H9 (cell line): ENCODE results near the gene LMNTD1. TPM values are rescaled to one million over a fixed set of nuclear protein-coding genes. Genes with fewer than 3 reads are reported as not detected.

Experiments
- DNase-seq: peaks from one replicate; pipeline ENCODE4 v3.0.0-alpha.2; 2017
- H2AFZ ChIP-seq: one replicate; pipeline ENCODE4 v1.6.1; 2013; ENCODE audit warnings: mild to moderate bottlenecking, low read length, control low read depth, moderate library complexity
- H2AK5ac ChIP-seq: 2 replicates; pipeline ENCODE4 v1.6.1; 2013; ENCODE audit warnings: low read length, control low read depth, mixed read lengths; ENCODE audit not compliant: insufficient read length
- H2BK120ac ChIP-seq: one replicate; pipeline ENCODE4 v1.6.1; 2013; ENCODE audit warnings: low read depth, mild to moderate bottlenecking, low read length, control low read depth, inconsistent platforms; ENCODE audit not compliant: poor library complexity, severe bottlenecking
- H2BK12ac ChIP-seq: 2 replicates; pipeline ENCODE4 v1.6.1; 2013; ENCODE audit warnings: low read length, control low read depth, mixed read lengths, low read depth; ENCODE audit not compliant: insufficient read length
- H2BK15ac ChIP-seq: 2 replicates; pipeline ENCODE4 v1.6.1; 2013; ENCODE audit warnings: low read depth, low read length, control low read depth
- H2BK20ac ChIP-seq: one replicate; pipeline ENCODE4 v1.6.1; 2013; ENCODE audit warnings: low read depth, mild to moderate bottlenecking, low read length, control low read depth, inconsistent platforms; ENCODE audit not compliant: poor library complexity, severe bottlenecking
- H2BK5ac ChIP-seq: 2 replicates; pipeline ENCODE4 v1.6.1; 2013; ENCODE audit warnings: low read length, control low read depth, mixed read lengths; ENCODE audit not compliant: insufficient read length
- H3K14ac ChIP-seq: 2 replicates; pipeline ENCODE4 v1.6.1; 2013; ENCODE audit warnings: low read length, control low read depth; ENCODE audit not compliant: insufficient read depth
- H3K18ac ChIP-seq: 2 replicates; pipeline ENCODE4 v1.6.1; 2013; ENCODE audit warnings: low read depth, mild to moderate bottlenecking, mixed read lengths, low read length, control low read depth; ENCODE audit not compliant: insufficient read length
- H3K23ac ChIP-seq: 2 replicates; pipeline ENCODE4 v1.6.1; 2013; ENCODE audit warnings: low read length, control low read depth, mixed read lengths, low read depth; ENCODE audit not compliant: insufficient read length
- H3K23me2 ChIP-seq: 2 replicates; pipeline ENCODE4 v1.6.1; 2013; ENCODE audit warnings: low read depth, mild to moderate bottlenecking, mixed read lengths, low read length, control low read depth; ENCODE audit not compliant: insufficient read length, poor library complexity, severe bottlenecking
- H3K27ac ChIP-seq: 2 replicates; pipeline ENCODE4 v1.5.1; 2013; ENCODE audit warnings: low read length, control low read depth, mixed read lengths, low read depth; ENCODE audit not compliant: insufficient read length
- H3K27me3 ChIP-seq: 2 replicates; pipeline ENCODE4 v1.6.1; 2013; ENCODE audit warnings: low read length, control low read depth, inconsistent platforms; ENCODE audit not compliant: insufficient read depth
- H3K4ac ChIP-seq: 2 replicates; pipeline ENCODE4 v1.6.1; 2013; ENCODE audit warnings: low read depth, mild to moderate bottlenecking, control low read depth, inconsistent platforms, low read length, moderate library complexity
- H3K4me1 ChIP-seq: 2 replicates; pipeline ENCODE4 v1.6.1; 2013; ENCODE audit warnings: low read length, control low read depth, inconsistent platforms; ENCODE audit not compliant: insufficient read depth
- H3K4me2 ChIP-seq: 2 replicates; pipeline ENCODE4 v1.6.1; 2013; ENCODE audit warnings: low read length, control low read depth, mixed read lengths; ENCODE audit not compliant: insufficient read length, insufficient read depth
- H3K56ac ChIP-seq: 2 replicates; pipeline ENCODE4 v1.6.1; 2013; ENCODE audit warnings: low read depth, mild to moderate bottlenecking, mixed read lengths, low read length, control low read depth; ENCODE audit not compliant: insufficient read length
- H3K79me1 ChIP-seq: 2 replicates; pipeline ENCODE4 v1.6.1; 2013; ENCODE audit warnings: low read depth, mild to moderate bottlenecking, moderate library complexity, low read length, control low read depth, inconsistent platforms; ENCODE audit not compliant: insufficient read depth, poor library complexity, severe bottlenecking
- H3K79me2 ChIP-seq: 2 replicates; pipeline ENCODE4 v1.6.1; 2013; ENCODE audit warnings: low read length, control low read depth, inconsistent platforms; ENCODE audit not compliant: insufficient read depth
- H3K9ac ChIP-seq: 2 replicates; pipeline ENCODE4 v1.6.1; 2013; ENCODE audit warnings: low read length, control low read depth, mixed read lengths; ENCODE audit not compliant: insufficient read length; ENCODE audit errors: extremely low read depth
- H3K9me3 ChIP-seq: one replicate; pipeline ENCODE4 v1.6.1; 2013; ENCODE audit warnings: low read depth, low read length, inconsistent platforms; ENCODE audit not compliant: control insufficient read depth
- H3T11ph ChIP-seq: one replicate; pipeline ENCODE4 v1.6.1; 2013; ENCODE audit warnings: mild to moderate bottlenecking, low read length, control low read depth, inconsistent platforms
- H4K20me1 ChIP-seq: one replicate; pipeline ENCODE4 v1.6.1; 2013; ENCODE audit not compliant: control insufficient read depth, insufficient read length, insufficient read depth
- H4K5ac ChIP-seq: 2 replicates; pipeline ENCODE4 v1.6.1; 2013; ENCODE audit warnings: low read depth, mild to moderate bottlenecking, mixed read lengths, low read length, control low read depth; ENCODE audit not compliant: insufficient read length
- H4K8ac ChIP-seq: replicated peaks from 2 replicates; pipeline ENCODE4 v1.6.1; 2013; ENCODE audit warnings: low read length, control low read depth, mixed read lengths, low read depth; ENCODE audit not compliant: insufficient read length
- H4K91ac ChIP-seq: 2 replicates; pipeline ENCODE4 v1.6.1; 2013; ENCODE audit warnings: low read depth, mild to moderate bottlenecking, moderate library complexity, mixed read lengths, low read length, control low read depth; ENCODE audit not compliant: insufficient read length
- H3K27ac Mint-ChIP-seq, 3 experiments: 2 replicates in 2 of 3; 3 replicates in 1 of 3; pipeline ENCODE4 v1.8.0; 2020 to 2021; ENCODE audit warnings: mixed read lengths in 3 of 3, mild to moderate bottlenecking in 1 of 3, moderate library complexity in 1 of 3
- H3K27me3 Mint-ChIP-seq: 2 replicates; pipeline ENCODE4 v1.8.0; 2021; ENCODE audit warnings: low read depth, mild to moderate bottlenecking, moderate library complexity, mixed read lengths
- H3K36me3 Mint-ChIP-seq, 3 experiments: 2 replicates in 2 of 3; 3 replicates in 1 of 3; pipeline ENCODE4 v1.8.0; 2020 to 2021; ENCODE audit warnings: low read depth in 3 of 3, mixed read lengths in 3 of 3; ENCODE audit not compliant: insufficient read depth in 1 of 3
- H3K4me1 Mint-ChIP-seq, 2 experiments: 2 replicates each; pipeline ENCODE4 v1.8.0; 2020; ENCODE audit warnings: mixed read lengths in 2 of 2
- H3K4me3 Mint-ChIP-seq, 2 experiments: 2 replicates in 1 of 2; 3 replicates in 1 of 2; pipeline ENCODE4 v1.8.0; 2020 to 2021; ENCODE audit warnings: mild to moderate bottlenecking in 2 of 2, mixed read lengths in 2 of 2, moderate library complexity in 1 of 2
- H3K9me3 Mint-ChIP-seq, 2 experiments: 2 replicates in 1 of 2; 3 replicates in 1 of 2; pipeline ENCODE4 v1.8.0; 2020; ENCODE audit warnings: mild to moderate bottlenecking in 2 of 2, mixed read lengths in 2 of 2, moderate library complexity in 1 of 2
- total RNA-seq: library from RNA; stranded (reverse); gene quantifications from 2 replicates; pipeline ENCODE4 v1.2.1, GENCODE V29; 2021
- TF ChIP-seq, protein P1 (sequence below): fragments of 200-600 bp; sonication (generic); conservative IDR thresholded peaks from 3 replicates; pipeline ENCODE4 v1.8.0; 2021; ENCODE audit warnings: antibody characterized with exemption, mild to moderate bottlenecking

Gene LMNTD1
- total RNA-seq, 1 experiment from 2014 or later: not detected

DNA sequence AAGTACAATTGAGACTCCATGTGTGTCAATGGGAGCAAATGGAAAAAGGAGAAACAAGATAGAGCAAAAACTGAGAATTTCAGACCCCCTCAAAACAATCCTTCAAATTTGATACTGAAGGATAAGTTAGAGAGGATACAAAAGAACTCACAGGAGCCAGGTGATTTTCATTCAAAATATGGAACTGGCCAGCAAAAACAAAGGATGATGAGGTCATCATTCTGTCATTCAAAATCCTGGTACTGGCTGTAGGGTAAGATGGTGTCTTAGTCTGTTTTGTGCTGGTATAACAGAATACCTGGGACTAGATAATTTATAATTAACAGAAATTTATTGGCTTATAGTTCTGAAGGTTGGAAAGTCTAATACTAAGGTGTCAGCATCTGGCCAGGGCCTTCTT lies 80.6 kb downstream of the LMNTD1 start:
- Histone ChIP-seq H3K23me2 (no peaks in the 10 kb centered on the region), H3K27ac (no peak overlapping the region), H4K8ac (no peak overlapping the region), H2BK15ac (no peak overlapping the region), H3K79me2 (no peaks in the 10 kb centered on the region), H3K14ac (no peak overlapping the region), H3K56ac (no peak overlapping the region), H2AFZ (no peak overlapping the region), H4K20me1 (no peaks in the 10 kb centered on the region), H3K4me1 (no peaks in the 10 kb centered on the region), H3K23ac (no peak overlapping the region), H2BK5ac (no peak overlapping the region), H3T11ph (no peak overlapping the region), H3K4ac (no peak overlapping the region), H2BK20ac (no peak overlapping the region), H2BK120ac (no peak overlapping the region), H3K18ac (no peak overlapping the region), H4K5ac (no peak overlapping the region), H2BK12ac (no peak overlapping the region), H4K91ac (no peak overlapping the region), H3K79me1 (no peaks in the 10 kb centered on the region), H3K9me3 (no peaks in the 10 kb centered on the region), H2AK5ac (no peak overlapping the region), H3K27me3 (no peaks in the 10 kb centered on the region), H3K4me2 (no peak overlapping the region), H3K9ac (no peak overlapping the region)
- Mint-ChIP-seq H3K36me3 (no peaks in the 10 kb centered on the region), H3K4me1 (peaks cover 0 to 7% of the 10 kb centered on the region in 2 experiments; a peak in 1 of 4 replicates), H3K27me3 (no peaks in the 10 kb centered on the region; the same call in 1 of the 2 replicates), H3K27ac (no peak overlapping the region), H3K9me3 (no peaks in the 10 kb centered on the region), H3K4me3 (no peak overlapping the region)
- no peak for DNase-seq
- TF ChIP-seq, protein P1, sequence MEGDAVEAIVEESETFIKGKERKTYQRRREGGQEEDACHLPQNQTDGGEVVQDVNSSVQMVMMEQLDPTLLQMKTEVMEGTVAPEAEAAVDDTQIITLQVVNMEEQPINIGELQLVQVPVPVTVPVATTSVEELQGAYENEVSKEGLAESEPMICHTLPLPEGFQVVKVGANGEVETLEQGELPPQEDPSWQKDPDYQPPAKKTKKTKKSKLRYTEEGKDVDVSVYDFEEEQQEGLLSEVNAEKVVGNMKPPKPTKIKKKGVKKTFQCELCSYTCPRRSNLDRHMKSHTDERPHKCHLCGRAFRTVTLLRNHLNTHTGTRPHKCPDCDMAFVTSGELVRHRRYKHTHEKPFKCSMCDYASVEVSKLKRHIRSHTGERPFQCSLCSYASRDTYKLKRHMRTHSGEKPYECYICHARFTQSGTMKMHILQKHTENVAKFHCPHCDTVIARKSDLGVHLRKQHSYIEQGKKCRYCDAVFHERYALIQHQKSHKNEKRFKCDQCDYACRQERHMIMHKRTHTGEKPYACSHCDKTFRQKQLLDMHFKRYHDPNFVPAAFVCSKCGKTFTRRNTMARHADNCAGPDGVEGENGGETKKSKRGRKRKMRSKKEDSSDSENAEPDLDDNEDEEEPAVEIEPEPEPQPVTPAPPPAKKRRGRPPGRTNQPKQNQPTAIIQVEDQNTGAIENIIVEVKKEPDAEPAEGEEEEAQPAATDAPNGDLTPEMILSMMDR: no peak
